SK-N-SH (cell line): ENCODE measurements around the gene NCBP2L. TPM values are rescaled to one million over a fixed set of nuclear protein-coding genes. Genes with fewer than 3 reads are reported as not detected.

Experiments
- CTCF ChIA-PET: fragments of 300-600, 350-600 bp; formaldehyde crosslinking; extraction: SDS; loops from one replicate; lab custom pipeline; 2021; lab: Yijun Ruan, JAX
- POLR2A ChIA-PET: fragments of 350-600 bp; sonication (Branson Sonifier 250); formaldehyde crosslinking; extraction: SDS; loops from one replicate; lab custom pipeline; 2020; ENCODE audit warnings: antibody characterized with exemption, inconsistent platforms; lab: Yijun Ruan, JAX
- DNase-seq: peaks from one replicate; pipeline ENCODE4 v3.0.0; 2012
- H2AFZ ChIP-seq: fragments of 200-600 bp; sonication (generic); 2 replicates; pipeline ENCODE4 v1.8.1; 2016; ENCODE audit warnings: antibody characterized with exemption, mild to moderate bottlenecking, low read depth
- H3F3A ChIP-seq: fragments of 200-600 bp; sonication (generic); replicated peaks from 2 replicates; pipeline ENCODE3; 2016; ENCODE audit warnings: antibody characterized with exemption, mild to moderate bottlenecking; ENCODE audit not compliant: insufficient read depth
- H3K27ac ChIP-seq, 2 experiments: fragments of 200-500 bp in 1 of 2; fragments of 200-600 bp in 1 of 2; sonication (Bioruptor generic) in 1 of 2; sonication (generic), shearing (Covaris generic) in 1 of 2; 2 replicates each; pipeline versions ENCODE4 v1.5.1 to v1.6.1; 2014 to 2016; ENCODE audit warnings: low read depth in 2 of 2, inconsistent platforms in 1 of 2, low read length in 1 of 2, mild to moderate bottlenecking in 1 of 2, mixed read lengths in 1 of 2
- H3K27me3 ChIP-seq: fragments of 200-600 bp; sonication (generic), shearing (Covaris generic); 2 replicates; pipeline ENCODE4 v1.6.1; 2016; ENCODE audit warnings: mixed run types; ENCODE audit not compliant: insufficient read depth
- H3K36me3 ChIP-seq, 2 experiments: fragments of 200-500 bp in 1 of 2; fragments of 200-600 bp in 1 of 2; sonication (Bioruptor generic) in 1 of 2; sonication (generic) in 1 of 2; replicated peaks in 1 of 2; 2 replicates each; pipeline versions ENCODE3 to v1.5.1; 2014 to 2016; ENCODE audit warnings: low read length in 1 of 2, mild to moderate bottlenecking in 1 of 2; ENCODE audit not compliant: insufficient read depth in 2 of 2, control insufficient read depth in 1 of 2
- H3K4me1 ChIP-seq, 2 experiments: fragments of 200-500 bp in 1 of 2; fragments of 200-600 bp in 1 of 2; sonication (Bioruptor generic) in 1 of 2; sonication (generic), shearing (Covaris generic) in 1 of 2; 2 replicates each; pipeline versions ENCODE4 v1.5.1 to v1.6.1; 2014 to 2016; ENCODE audit warnings: low read depth in 1 of 2, low read length in 1 of 2, mixed run types in 1 of 2; ENCODE audit not compliant: insufficient read depth in 2 of 2, control insufficient read depth in 1 of 2
- H3K4me2 ChIP-seq: fragments of 200-600 bp; sonication (generic), shearing (Covaris generic); 2 replicates; pipeline ENCODE4 v1.6.1; 2017; ENCODE audit warnings: mixed run types
- H3K4me3 ChIP-seq, 2 experiments: fragments of 200-500 bp in 1 of 2; fragments of 200-600 bp in 1 of 2; sonication (Bioruptor generic) in 1 of 2; sonication (generic), shearing (Covaris generic) in 1 of 2; 2 replicates each; pipeline versions ENCODE4 v1.5.1 to v1.8.1; 2014 to 2016; ENCODE audit warnings: low read depth in 2 of 2, inconsistent platforms in 1 of 2, low read length in 1 of 2, mild to moderate bottlenecking in 1 of 2, mixed read lengths in 1 of 2, moderate library complexity in 1 of 2
- H3K79me2 ChIP-seq: fragments of 200-600 bp; sonication (generic); 2 replicates; pipeline ENCODE4 v1.8.1; 2017; ENCODE audit warnings: mild to moderate bottlenecking; ENCODE audit not compliant: insufficient read depth
- H3K9ac ChIP-seq: fragments of 200-600 bp; sonication (generic); 2 replicates; pipeline ENCODE4 v1.6.1; 2017; ENCODE audit warnings: mixed run types
- H3K9me2 ChIP-seq: fragments of 200-600 bp; sonication (generic); 2 replicates; pipeline ENCODE4 v1.6.1; 2017; ENCODE audit warnings: mixed run types
- H3K9me3 ChIP-seq: fragments of 200-600 bp; sonication (generic); 2 replicates; pipeline ENCODE4 v1.6.1; 2017; ENCODE audit warnings: mixed run types, mild to moderate bottlenecking, moderate library complexity
- H4K20me1 ChIP-seq: fragments of 200-600 bp; sonication (generic); 2 replicates; pipeline ENCODE4 v1.6.1; 2017; ENCODE audit warnings: mild to moderate bottlenecking, mixed run types; ENCODE audit not compliant: insufficient read depth
- CTCF ChIP-seq: fragments of 200-600 bp; sonication (generic); IDR thresholded peaks from 2 replicates; pipeline ENCODE4 v1.6.1; 2017; ENCODE audit warnings: antibody characterized with exemption, mild to moderate bottlenecking, moderate library complexity
- ELF1 ChIP-seq: IDR thresholded peaks from 2 replicates; pipeline ENCODE4 v1.4.0; 2012
- FOXJ3 ChIP-seq: sonication (generic); formaldehyde crosslinking; IDR thresholded peaks from 2 replicates; pipeline ENCODE4 v1.5.1; 2020; ENCODE audit warnings: mild to moderate bottlenecking, missing genetic modification reagents
- GABPA ChIP-seq: IDR thresholded peaks from 2 replicates; pipeline ENCODE4 v1.4.0; 2012; ENCODE audit warnings: low read depth, mild to moderate bottlenecking
- GATA2 ChIP-seq: sonication (generic); formaldehyde crosslinking; IDR thresholded peaks from 2 replicates; pipeline ENCODE4 v1.5.0; 2020; ENCODE audit warnings: mild to moderate bottlenecking, missing genetic modification reagents
- IRF3 ChIP-seq: fragments of 150-350 bp; IDR thresholded peaks from 2 replicates; pipeline ENCODE4 v1.6.1; 2016; ENCODE audit warnings: mild to moderate bottlenecking, low read depth, low read length
- JUND ChIP-seq: IDR thresholded peaks from 2 replicates; pipeline ENCODE4 v1.4.0; 2012
- MAX ChIP-seq: IDR thresholded peaks from 2 replicates; pipeline ENCODE4 v1.4.0; 2012; ENCODE audit warnings: low read depth
- MEF2A ChIP-seq: IDR thresholded peaks from 2 replicates; pipeline ENCODE4 v1.4.0; 2012; ENCODE audit warnings: low read depth, borderline replicate concordance
- MXI1 ChIP-seq: IDR thresholded peaks from 2 replicates; pipeline ENCODE4 v1.6.1; 2012; ENCODE audit warnings: mild to moderate bottlenecking, low read depth, low read length, improper control_type of control experiment
- NFIC ChIP-seq: IDR thresholded peaks from 2 replicates; pipeline ENCODE4 v1.4.0; 2012; ENCODE audit warnings: borderline replicate concordance
- NRF1 ChIP-seq: IDR thresholded peaks from 2 replicates; pipeline ENCODE4 v1.6.1; 2012; ENCODE audit warnings: low read depth, mild to moderate bottlenecking, low read length
- POLR2AphosphoS5 ChIP-seq: IDR thresholded peaks from 2 replicates; pipeline ENCODE4 v1.6.1; 2012; ENCODE audit warnings: low read depth, low read length
- RAD21 ChIP-seq: IDR thresholded peaks from 2 replicates; pipeline ENCODE4 v1.6.1; 2012; ENCODE audit warnings: mild to moderate bottlenecking, low read length
- RFX5 ChIP-seq: IDR thresholded peaks from 2 replicates; pipeline ENCODE4 v1.6.1; 2012; ENCODE audit warnings: mild to moderate bottlenecking, improper control_type of control experiment, low read length
- SIN3A ChIP-seq: IDR thresholded peaks from 2 replicates; pipeline ENCODE4 v1.6.1; 2012; ENCODE audit warnings: low read depth, mild to moderate bottlenecking, low read length, moderate library complexity, borderline replicate concordance
- TAF1 ChIP-seq: IDR thresholded peaks from 2 replicates; pipeline ENCODE4 v1.6.1; 2012; ENCODE audit warnings: low read depth, mild to moderate bottlenecking, low read length, moderate library complexity, borderline replicate concordance
- TCF12 ChIP-seq: IDR thresholded peaks from 2 replicates; pipeline ENCODE4 v1.4.0; 2012
- TEAD4 ChIP-seq: IDR thresholded peaks from 2 replicates; pipeline ENCODE4 v1.4.0; 2012; ENCODE audit warnings: mild to moderate bottlenecking, borderline replicate concordance; ENCODE audit not compliant: insufficient read depth
- USF2 ChIP-seq: fragments of 150-350 bp; IDR thresholded peaks from 2 replicates; pipeline ENCODE4 v1.6.1; 2017; ENCODE audit warnings: antibody characterized with exemption, low read length, low read depth, borderline replicate concordance
- YY1 ChIP-seq: IDR thresholded peaks from 2 replicates; pipeline ENCODE4 v1.4.0; 2012; ENCODE audit warnings: low read depth, mild to moderate bottlenecking
- WGBS: methylation state at CpG from one replicate; pipeline ENCODE4 v1.1.6; 2017; ENCODE audit warnings: low lambda C conversion rate; 5-methylcytosine and 5-hydroxymethylcytosine counted together
- polyA plus RNA-seq, 3 experiments: library from polyadenylated mRNA; depleted of rRNA; stranded (reverse); fragments of >200 nt; gene quantifications; 2 replicates each; pipeline ENCODE4 v1.2.3, GENCODE V29; 2012

NCBP2L gene
- polyA plus RNA-seq, 1 of the 3 experiments (the other 2 are of a cell fraction), result not detected

GRCh38 chrX:107739541-107739940 lies 38.0 kb upstream of the NCBP2L start:
- H3K27me3 ChIP-seq, result peaks cover 48% of the 10 kb centered on the region; the same call in 1 of the 2 replicates
- H3K36me3 ChIP-seq, result no peaks in the 10 kb centered on the region
- H3K79me2 ChIP-seq, result no peaks in the 10 kb centered on the region
- H3K9me3 ChIP-seq, result no peaks in the 10 kb centered on the region
- no peaks in the 10 kb centered on the region for H4K20me1 ChIP-seq
- H3F3A ChIP-seq, result no peaks in the 10 kb centered on the region
- no peak overlapping the region for H3K9ac ChIP-seq
- H3K27ac ChIP-seq, result no peak overlapping the region
- no peaks in the 10 kb centered on the region for H3K9me2 ChIP-seq
- POLR2A ChIA-PET, result no interaction called here
- H3K4me3 ChIP-seq, result no peak overlapping the region
- no peak overlapping the region for H2AFZ ChIP-seq
- CTCF ChIA-PET, result interaction anchor here (1.6 kb wide), 1 partner anchor 38 kb away, joined by 4 read pairs; the partner anchor contains the start of gene NCBP2L
- 27% methylated on average over 3 of the region's 3 CpGs for WGBS
- TF ChIP-seq JUND (no peak), TEAD4 (no peak), ELF1 (no peak), RFX5 (no peak), CTCF (no peak), GATA2 (no peak), MXI1 (no peak), RAD21 (no peak), MAX (no peak), FOXJ3 (no peak), NFIC (no peak), TCF12 (no peak), NRF1 (no peak), SIN3A (no peak), GABPA (no peak), POLR2AphosphoS5 (no peak), TAF1 (no peak)
- no peak for DNase-seq
- H3K4me2 ChIP-seq, result no peak overlapping the region
- peaks cover 0 to 11% of the 10 kb centered on the region in 2 experiments; a peak in 1 of 4 replicates for H3K4me1 ChIP-seq

- CTCF ChIA-PET, result interaction anchor here (1.0 to 1.3 kb wide), 3 partner anchors 35 to 82 kb away, joined by 3 read pairs; partner anchors contain the start of gene NCBP2L
Measured at GRCh38 chrX:107741404-107741790, 36.1 kb upstream of the NCBP2L start.

More at GRCh38 chrX:107741404-107741790, 36.1 kb upstream of the NCBP2L start:
- Histone ChIP-seq H3K9me3 (no peaks in the 10 kb centered on the region), H2AFZ (no peak overlapping the region), H3F3A (no peaks in the 10 kb centered on the region), H3K79me2 (no peaks in the 10 kb centered on the region), H3K27me3 (peaks cover 61% of the 10 kb centered on the region), H3K36me3 (no peaks in the 10 kb centered on the region), H4K20me1 (no peaks in the 10 kb centered on the region), H3K27ac (no peak overlapping the region), H3K9ac (no peak overlapping the region), H3K4me3 (no peak overlapping the region), H3K9me2 (no peaks in the 10 kb centered on the region), H3K4me2 (no peak overlapping the region), H3K4me1 (peaks cover 0 to 11% of the 10 kb centered on the region in 2 experiments; a peak in 1 of 4 replicates)
- POLR2A ChIA-PET, result interaction anchor here (0.9 to 2.3 kb wide), 2 partner anchors 25 to 34 kb away, joined by 3 to 13 read pairs; partner anchors contain the start of gene TSC22D3
- TF ChIP-seq GABPA, result no peak
- no peak for TF ChIP-seq NRF1
- no peak for TF ChIP-seq IRF3
- TF ChIP-seq USF2, result no peak
- no peak for TF ChIP-seq RAD21
- TF ChIP-seq MEF2A, result no peak
- no peak for TF ChIP-seq POLR2AphosphoS5
- no peak for TF ChIP-seq ELF1
- TF ChIP-seq YY1, result no peak
- WGBS, result 21% methylated on average over 5 of the region's 7 CpGs
- DNase-seq, result no peak
